Neural crest cell (in vitro differentiated cells): Measurements from ENCODE around the gene MRFAP1. TPM values are rescaled to one million over a fixed set of nuclear protein-coding genes. Genes with fewer than 3 reads are reported as not detected.

Experiments used
- DNase-seq: peaks from one replicate; pipeline ENCODE4 v3.0.0; 2021; ENCODE audit warnings: low read depth, mixed read lengths, low spot score
- H3K27ac Mint-ChIP-seq: one replicate; pipeline ENCODE4 v1.8.0; 2021; ENCODE audit warnings: mild to moderate bottlenecking, mixed read lengths; ENCODE audit not compliant: unreplicated experiment
- H3K27me3 Mint-ChIP-seq: 2 replicates; pipeline ENCODE4 v1.8.0; 2021; ENCODE audit warnings: low read depth, mild to moderate bottlenecking, mixed read lengths
- H3K36me3 Mint-ChIP-seq: 2 replicates; pipeline ENCODE4 v1.8.0; 2021; ENCODE audit warnings: low read depth, mild to moderate bottlenecking, mixed read lengths
- H3K4me1 Mint-ChIP-seq: 2 replicates; pipeline ENCODE4 v1.8.0; 2021; ENCODE audit warnings: mixed read lengths
- H3K4me3 Mint-ChIP-seq: one replicate; pipeline ENCODE4 v1.8.0; 2021; ENCODE audit warnings: mild to moderate bottlenecking, mixed read lengths
- H3K9me3 Mint-ChIP-seq: 2 replicates; pipeline ENCODE4 v1.8.0; 2021; ENCODE audit warnings: mixed read lengths
- total RNA-seq: library from RNA; stranded (reverse); gene quantifications from 2 replicates; pipeline ENCODE4 v1.2.1, GENCODE V29; 2021
- TF ChIP-seq, protein P1 (sequence below): fragments of 200-600 bp; sonication (generic); conservative IDR thresholded peaks from 2 replicates; pipeline ENCODE4 v1.5.0; 2021; ENCODE audit warnings: antibody characterized with exemption, mild to moderate bottlenecking

The MRFAP1 gene
- total RNA-seq, 1 donor from 2014 or later = 317 TPM

DNA sequence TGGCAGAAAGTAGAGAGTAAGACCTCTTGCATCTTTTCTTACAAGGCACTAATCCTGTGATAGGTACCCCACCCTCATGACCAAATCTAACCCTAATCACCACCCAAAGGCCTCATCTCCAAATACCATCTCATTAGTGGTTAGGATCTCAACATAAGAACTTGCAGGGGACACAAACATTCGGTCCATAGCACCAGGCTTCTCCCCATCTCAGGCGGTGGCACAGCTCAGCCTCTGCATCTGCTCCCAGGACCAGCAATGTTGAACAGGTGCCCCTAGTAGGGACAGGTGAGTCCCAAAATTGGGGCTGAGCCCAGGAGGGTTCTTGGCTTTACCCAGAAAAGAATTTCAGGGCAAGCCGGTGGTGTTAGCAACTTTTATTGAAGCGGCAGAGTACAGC is 8.4 kb upstream of the MRFAP1 start:
- Mint-ChIP-seq H3K36me3 (no peaks in the 10 kb centered on the region), H3K27ac (no peak overlapping the region), H3K9me3 (no peaks in the 10 kb centered on the region), H3K4me1 (no peaks in the 10 kb centered on the region), H3K4me3 (no peak overlapping the region), H3K27me3 (no peaks in the 10 kb centered on the region)
- TF ChIP-seq, protein P1, sequence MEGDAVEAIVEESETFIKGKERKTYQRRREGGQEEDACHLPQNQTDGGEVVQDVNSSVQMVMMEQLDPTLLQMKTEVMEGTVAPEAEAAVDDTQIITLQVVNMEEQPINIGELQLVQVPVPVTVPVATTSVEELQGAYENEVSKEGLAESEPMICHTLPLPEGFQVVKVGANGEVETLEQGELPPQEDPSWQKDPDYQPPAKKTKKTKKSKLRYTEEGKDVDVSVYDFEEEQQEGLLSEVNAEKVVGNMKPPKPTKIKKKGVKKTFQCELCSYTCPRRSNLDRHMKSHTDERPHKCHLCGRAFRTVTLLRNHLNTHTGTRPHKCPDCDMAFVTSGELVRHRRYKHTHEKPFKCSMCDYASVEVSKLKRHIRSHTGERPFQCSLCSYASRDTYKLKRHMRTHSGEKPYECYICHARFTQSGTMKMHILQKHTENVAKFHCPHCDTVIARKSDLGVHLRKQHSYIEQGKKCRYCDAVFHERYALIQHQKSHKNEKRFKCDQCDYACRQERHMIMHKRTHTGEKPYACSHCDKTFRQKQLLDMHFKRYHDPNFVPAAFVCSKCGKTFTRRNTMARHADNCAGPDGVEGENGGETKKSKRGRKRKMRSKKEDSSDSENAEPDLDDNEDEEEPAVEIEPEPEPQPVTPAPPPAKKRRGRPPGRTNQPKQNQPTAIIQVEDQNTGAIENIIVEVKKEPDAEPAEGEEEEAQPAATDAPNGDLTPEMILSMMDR = no peak
- no peak for DNase-seq

DNA sequence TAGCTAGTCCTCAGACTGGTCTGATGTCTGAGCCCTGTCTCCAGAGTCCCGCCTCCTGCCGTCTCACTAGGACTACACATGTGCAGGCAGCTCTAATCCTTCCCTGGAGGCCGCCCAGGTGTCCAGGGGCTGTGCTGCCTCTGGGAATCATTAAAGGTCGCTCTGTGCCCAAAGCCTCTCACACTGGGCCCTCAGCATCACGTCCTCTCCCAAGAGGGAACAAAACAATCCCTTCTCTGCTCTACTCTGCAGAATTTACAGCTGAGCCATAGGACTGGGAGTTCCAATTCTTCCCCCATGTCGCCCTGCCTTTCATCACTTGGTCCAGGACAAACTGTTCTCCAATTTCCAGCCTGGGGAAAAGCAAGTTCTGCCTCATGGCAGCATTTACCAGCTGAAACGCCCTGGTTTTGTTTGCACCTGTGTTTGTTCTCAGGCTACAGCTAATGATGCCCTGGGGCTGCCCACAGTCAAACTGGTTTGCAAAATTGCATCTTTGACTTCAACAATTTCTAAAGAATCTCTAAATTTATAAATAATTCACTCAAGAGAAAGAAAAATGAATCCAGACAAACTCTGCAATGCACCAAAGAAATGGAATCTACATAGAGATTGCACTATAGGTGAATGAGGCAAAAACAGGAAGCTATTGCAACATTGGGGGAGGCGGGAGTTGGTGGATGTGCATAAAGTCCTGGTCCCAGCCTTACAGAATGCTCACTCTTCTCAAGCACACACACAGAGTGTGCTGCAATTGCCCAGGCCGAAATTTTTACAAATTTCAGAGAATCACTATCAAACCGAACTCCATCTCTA is 7.2 kb upstream of the MRFAP1 start:
- no peaks in the 10 kb centered on the region for H3K36me3 Mint-ChIP-seq
- H3K4me3 Mint-ChIP-seq = peak overlapping the region; percentile 45
- H3K4me1 Mint-ChIP-seq = no peaks in the 10 kb centered on the region
- H3K9me3 Mint-ChIP-seq = no peaks in the 10 kb centered on the region
- H3K27me3 Mint-ChIP-seq = no peaks in the 10 kb centered on the region
- TF ChIP-seq, protein P1 = no peak
- H3K27ac Mint-ChIP-seq = peak overlapping the region; percentile 62
- DNase-seq = no peak

DNA sequence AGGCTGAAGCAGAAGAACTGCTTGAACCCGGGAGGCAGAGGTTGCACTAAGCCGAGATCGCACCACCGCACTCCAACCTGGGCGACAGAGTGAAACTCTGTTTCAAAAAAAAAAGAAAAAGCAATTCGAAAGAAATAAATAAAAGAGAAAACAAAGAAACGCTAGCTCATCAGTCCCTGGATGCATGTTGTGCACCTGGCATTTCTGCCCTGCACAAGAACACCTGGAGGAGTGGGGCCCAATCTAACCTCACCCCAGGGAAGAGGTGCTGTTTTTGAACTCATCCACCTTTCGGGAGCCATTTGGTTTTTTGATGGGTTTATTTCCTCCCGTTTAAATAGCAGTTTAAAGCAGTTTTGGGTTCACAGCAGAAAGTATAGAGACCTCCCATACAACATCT is 5.7 kb upstream of the MRFAP1 start:
- no peak overlapping the region for H3K4me3 Mint-ChIP-seq
- H3K27me3 Mint-ChIP-seq = no peaks in the 10 kb centered on the region
- DNase-seq = no peak
- no peaks in the 10 kb centered on the region for H3K4me1 Mint-ChIP-seq
- no peaks in the 10 kb centered on the region for H3K36me3 Mint-ChIP-seq
- H3K9me3 Mint-ChIP-seq = no peaks in the 10 kb centered on the region
- H3K27ac Mint-ChIP-seq = no peak overlapping the region
- TF ChIP-seq, protein P1 = no peak

DNA sequence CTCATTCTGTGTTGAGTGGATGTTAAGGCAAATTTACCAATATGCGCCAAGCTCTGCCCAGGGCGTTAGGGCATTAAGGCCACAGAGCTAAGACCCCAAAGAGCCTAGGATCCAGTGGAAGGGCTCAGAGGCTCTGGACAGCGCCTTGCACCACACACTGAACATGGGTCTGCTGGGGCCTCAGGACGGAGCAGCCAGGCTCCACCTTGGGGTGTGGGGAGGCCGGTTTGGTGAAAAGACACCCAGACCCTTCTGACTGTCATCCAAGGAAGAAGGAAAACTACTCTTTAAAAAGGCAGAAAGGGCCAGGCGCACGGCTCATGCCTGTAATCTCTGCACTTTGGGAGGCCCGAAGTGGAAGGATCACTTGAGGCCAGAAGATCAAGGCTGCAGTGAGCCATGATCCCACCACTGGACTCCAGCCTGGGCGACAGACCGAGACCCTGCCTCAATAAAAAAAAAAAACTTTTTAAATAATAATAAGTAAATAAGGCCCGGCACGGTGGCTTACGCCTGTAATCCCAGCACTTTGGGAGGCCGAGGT is 1.3 kb upstream of the MRFAP1 start:
- DNase-seq = no peak
- Mint-ChIP-seq H3K4me3 (peak overlapping the region; percentile 73), H3K9me3 (no peaks in the 10 kb centered on the region), H3K27ac (no peak overlapping the region), H3K4me1 (peaks cover 33% of the 10 kb centered on the region), H3K36me3 (peaks cover 24% of the 10 kb centered on the region), H3K27me3 (no peaks in the 10 kb centered on the region)
- TF ChIP-seq, protein P1 = no peak

DNA sequence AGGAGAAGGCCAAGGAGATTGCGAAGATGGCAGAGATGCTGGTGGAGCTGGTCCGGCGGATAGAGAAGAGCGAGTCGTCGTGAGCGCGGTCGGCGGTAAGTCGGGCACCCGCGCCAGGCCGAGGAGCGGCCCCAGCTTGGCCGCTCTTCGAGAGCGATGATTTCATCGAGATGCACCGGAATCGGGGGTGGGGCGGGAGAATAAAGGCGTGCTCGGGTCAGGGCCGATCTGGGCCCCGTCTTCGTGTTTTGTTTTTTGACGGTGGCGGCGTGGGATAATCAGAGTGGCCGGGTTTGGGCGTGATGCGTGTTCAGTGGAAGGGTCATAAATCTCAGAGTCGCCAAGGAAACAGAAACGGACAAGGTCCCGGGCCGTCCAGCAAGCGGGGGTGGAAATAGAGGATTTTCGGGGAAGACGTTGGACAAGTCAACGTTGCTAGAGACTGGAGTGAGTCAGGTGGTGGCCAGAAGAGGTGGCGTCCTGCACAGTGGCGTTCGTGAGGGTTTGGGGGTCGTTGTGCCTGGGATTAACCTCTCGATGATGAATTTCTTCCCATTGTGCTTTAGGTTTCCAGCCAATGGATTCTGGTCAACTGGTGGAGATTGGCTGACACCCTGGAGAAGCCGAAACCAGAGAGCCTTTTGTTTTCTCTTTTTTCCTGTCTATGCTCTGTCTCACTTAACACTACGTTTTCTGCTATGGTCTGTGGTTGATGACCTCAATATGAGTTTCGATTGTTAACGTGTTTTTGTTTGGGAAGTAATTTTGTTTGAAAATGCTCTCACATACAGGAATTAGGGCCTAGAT is 882 bp downstream of the MRFAP1 start:
- peaks cover 24% of the 10 kb centered on the region for H3K36me3 Mint-ChIP-seq
- H3K27me3 Mint-ChIP-seq = no peaks in the 10 kb centered on the region
- peak overlapping the region; percentile 99 for H3K27ac Mint-ChIP-seq
- H3K4me3 Mint-ChIP-seq = peak overlapping the region; percentile 100
- peaks cover 33% of the 10 kb centered on the region for H3K4me1 Mint-ChIP-seq
- DNase-seq = no peak
- TF ChIP-seq, protein P1 = no peak
- no peaks in the 10 kb centered on the region for H3K9me3 Mint-ChIP-seq
